NB4 (cell line): ENCODE data around the gene STYXL1.

Experiments used
- CTCF ChIP-seq: IDR thresholded peaks from one replicate; pipeline ENCODE4 v1.5.1; 2012; ENCODE audit warnings: low read depth, low read length
- MAX ChIP-seq: IDR thresholded peaks from 2 replicates; pipeline ENCODE4 v1.6.1; 2011; ENCODE audit warnings: low read depth, low read length
- MYC ChIP-seq: IDR thresholded peaks from 2 replicates; pipeline ENCODE4 v1.6.1; 2011; ENCODE audit warnings: low read depth, low read length
- POLR2A ChIP-seq: IDR thresholded peaks from 2 replicates; pipeline ENCODE4 v1.6.1; 2011; ENCODE audit warnings: mild to moderate bottlenecking; ENCODE audit not compliant: insufficient read length; ENCODE audit errors: extremely low read depth

- TF ChIP-seq MAX: no peak
- no peak for TF ChIP-seq CTCF
- no peak for TF ChIP-seq POLR2A
- no peak for TF ChIP-seq MYC
Measured at GRCh38 chr7:76063525-76063924, 15.7 kb upstream of the STYXL1 start.
